ENCODE data around the gene NFAM1.
A peak's percentile ranks its signal among the peaks of the same experiment; 100 is the strongest.

Gene NFAM1, protein sequence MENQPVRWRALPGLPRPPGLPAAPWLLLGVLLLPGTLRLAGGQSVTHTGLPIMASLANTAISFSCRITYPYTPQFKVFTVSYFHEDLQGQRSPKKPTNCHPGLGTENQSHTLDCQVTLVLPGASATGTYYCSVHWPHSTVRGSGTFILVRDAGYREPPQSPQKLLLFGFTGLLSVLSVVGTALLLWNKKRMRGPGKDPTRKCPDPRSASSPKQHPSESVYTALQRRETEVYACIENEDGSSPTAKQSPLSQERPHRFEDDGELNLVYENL

DNA sequence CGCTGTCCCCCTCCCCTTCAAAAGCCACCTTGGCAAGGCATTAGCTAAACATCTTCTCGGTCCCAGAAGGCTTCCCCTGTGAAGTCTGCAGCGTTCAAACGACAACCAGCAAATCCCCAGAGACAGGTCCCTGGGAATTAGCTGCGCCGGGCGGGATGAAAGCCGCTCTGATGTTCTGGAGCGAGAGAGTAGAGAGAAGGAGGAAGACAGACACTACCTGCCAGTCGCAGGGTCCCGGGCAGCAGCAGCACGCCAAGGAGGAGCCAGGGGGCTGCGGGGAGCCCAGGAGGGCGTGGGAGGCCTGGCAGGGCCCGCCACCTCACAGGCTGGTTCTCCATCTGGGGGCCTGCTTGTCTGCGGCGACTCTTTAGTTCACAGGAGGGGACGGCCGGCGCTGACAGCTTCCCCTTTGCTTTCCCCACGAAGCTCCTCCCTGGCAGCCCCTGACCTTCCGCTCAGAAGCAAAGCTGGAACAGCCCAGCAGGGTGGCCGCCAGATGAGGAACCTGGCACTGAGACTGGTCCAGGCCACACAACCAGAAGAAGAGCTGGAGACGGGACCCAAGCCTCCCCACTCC, at the start of gene NFAM1:
Gene NFAM1 (minus strand): TSS at position 384 of the 577 bp plus-strand sequence. CDS start 46 bp downstream, at position 338.
- DNase-seq: peak; percentile 59

DNA sequence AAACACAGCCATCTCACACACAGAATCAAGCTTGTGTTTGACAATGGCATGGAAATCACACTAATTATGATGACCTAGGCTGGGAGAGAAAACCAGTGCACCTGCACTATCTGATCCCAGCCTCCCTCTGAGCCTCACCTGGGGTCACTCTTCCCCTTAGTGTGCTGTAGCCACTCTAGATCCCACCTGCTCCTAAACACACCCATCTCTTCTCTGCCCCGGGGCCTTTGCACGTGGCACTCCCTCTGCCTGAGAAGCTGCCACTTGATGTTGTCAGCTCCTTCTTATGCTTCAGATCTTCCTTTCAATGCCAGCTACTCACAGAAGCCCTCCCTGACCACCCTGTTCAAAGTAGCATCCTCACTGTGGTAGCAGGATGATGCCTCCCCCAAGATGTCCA, 42.9 kb upstream of the NFAM1 start:
- DNase-seq: no peak

DNA sequence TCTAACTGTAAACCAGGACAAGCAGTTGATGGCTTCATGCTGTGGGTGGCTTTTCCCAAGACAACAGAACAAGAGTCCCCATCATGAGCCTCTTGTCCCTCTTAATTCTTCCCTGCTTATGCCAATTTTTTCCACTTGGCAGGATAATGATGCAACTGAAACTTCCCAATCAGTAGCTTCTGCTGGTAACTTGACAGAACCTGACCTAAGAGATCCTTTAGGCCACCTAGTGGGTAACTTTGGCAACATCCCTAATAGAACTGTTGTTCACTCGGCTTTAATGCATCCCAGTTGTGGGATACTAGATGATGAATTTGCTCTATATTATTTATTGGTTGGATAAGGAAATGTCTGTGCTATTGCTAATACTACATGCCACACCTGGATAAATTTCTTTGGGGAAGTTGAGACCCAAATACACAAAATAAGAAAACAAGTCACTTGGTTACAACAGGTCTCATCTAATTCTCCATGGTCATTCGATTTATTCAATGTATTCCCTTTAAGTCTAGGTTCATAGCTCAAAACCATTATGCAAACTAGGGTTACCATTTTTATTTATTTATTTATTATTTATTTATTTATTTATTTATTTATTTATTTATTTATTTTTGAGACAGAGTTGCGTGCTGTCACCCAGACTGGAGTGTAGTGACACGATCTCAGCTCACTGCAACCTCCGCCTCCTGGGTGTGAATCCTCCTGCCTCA, 41.4 kb upstream of the NFAM1 start:
- no peak for DNase-seq

DNA sequence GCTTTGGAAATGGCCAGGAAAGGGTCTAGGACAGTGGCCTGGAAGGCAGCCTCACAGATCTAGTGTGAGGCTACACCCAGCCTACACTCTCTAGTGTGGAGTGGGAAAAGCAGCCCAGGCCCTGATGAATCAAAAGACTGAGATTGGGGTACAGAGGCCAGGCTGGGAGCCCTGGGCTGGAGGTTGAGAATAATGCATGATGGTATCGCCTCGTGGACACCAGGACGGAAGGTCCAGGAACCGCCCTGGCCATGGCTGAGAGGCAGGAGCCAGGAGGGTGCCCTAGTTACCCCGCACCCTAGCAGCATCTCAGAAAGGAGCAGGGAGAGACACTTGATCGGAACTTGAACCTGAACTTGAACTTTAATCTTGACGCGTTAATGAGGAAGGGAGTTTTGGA, 40.5 kb upstream of the NFAM1 start:
- DNase-seq: no peak

DNA sequence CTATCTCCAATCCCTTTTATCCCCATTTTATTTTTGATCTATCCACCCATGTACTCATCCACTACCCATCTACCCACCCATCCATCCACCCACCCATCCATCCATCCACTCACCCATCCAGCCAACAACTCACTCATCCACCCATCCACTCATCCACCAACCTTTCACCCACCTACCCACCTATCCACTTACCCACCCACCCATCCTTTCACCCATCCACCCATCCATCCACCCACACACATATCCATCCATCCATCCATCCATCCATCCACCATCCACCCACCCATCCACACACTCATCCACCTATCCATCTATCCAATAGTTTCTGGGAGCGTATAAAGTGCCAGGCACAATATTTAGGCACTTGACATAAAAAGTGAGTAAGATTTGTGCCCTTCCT, 39.2 kb upstream of the NFAM1 start:
- no peak for DNase-seq

DNA sequence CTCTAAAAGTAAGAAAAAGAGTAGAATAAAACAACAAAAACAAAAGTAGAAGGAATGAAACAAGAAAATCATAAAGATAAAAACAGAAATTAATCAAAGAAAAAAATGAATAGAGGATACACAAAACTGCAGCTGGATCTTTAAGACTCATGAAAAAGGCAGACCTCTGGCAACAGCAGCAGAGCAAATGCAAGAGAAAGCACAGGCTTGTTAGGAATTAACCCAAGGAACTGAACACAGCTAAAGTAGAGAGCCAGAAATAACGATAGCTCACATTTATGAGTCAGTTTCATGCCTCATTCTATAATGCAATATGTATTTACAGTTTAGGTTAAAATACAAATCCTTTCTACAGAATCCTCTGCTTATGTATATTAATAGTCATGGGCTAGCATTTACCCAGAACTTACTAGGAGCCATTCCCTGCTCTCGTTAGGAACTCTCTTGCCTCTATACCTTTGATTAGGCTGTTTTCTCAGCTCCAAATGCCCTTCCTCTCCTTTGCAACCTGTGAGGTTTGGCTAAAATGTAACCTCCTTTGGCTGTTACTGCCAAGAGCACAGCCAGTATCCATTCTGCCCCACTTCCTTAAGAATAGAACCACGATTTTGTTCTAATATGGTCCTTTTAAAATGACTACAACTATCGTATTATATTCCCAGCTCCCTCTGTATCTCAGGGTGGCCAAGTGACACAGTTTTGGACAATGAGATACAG, 38.3 kb upstream of the NFAM1 start:
- no peak for DNase-seq

DNA sequence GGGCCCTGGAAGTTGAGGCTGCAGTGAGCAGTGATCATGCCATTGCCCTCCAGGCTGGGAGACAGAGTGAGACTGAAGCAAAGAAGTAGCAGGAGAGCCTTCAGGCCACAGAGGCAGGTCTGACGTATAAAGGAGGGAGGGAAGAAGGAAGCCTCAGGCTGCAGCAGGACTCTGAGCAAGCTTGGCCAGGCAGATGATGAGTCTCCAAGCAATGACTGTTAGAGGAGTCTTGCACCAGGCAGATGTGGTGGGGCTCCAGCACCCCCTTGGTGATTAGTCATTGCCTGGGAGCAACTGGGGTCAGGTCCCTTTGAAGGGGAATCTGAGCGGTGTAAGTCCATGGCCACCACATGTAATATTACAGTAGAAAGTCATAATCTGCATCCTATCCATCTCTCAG, 36.6 kb upstream of the NFAM1 start:
- no peak for DNase-seq

DNA sequence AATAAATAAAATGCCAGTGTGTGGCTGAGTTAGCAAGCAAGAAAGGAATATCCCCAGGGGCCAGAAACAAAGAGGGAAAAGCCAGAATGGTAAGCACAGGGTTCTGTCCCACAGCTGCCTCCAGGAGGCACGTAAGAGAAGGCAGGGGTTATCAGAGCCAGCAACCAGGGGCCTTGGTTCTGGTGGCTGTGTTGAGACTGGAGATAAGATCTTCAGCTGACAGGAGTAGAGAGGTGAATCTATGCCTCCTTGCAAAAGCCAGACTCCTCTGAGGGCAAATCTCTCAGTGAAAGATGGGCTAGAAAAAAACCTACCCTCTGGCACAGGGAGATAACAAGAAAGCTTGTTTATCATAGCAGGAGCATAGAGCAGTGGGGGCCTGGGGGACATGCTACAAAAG, 29.8 kb upstream of the NFAM1 start:
- no peak for DNase-seq

DNA sequence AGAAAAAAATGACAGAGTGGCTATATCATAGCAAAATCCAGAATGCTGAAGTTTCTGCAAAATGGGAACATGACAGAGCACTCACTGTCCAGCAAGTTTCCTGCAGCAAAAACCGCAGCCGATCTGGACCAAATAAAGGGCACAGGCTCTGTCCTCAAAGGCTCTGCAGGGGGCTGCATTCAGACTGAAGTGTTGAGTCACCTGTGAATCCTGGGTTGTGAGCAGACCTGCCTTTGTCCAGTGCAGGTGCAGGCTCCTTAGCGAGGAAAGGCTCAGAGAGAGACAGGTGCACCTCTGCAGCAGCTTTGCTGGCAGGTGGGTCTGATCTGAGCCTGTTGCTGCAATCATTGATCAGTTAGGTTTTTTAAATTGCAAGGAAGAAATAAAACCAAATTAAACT, 29.3 kb upstream of the NFAM1 start:
- DNase-seq: no peak

DNA sequence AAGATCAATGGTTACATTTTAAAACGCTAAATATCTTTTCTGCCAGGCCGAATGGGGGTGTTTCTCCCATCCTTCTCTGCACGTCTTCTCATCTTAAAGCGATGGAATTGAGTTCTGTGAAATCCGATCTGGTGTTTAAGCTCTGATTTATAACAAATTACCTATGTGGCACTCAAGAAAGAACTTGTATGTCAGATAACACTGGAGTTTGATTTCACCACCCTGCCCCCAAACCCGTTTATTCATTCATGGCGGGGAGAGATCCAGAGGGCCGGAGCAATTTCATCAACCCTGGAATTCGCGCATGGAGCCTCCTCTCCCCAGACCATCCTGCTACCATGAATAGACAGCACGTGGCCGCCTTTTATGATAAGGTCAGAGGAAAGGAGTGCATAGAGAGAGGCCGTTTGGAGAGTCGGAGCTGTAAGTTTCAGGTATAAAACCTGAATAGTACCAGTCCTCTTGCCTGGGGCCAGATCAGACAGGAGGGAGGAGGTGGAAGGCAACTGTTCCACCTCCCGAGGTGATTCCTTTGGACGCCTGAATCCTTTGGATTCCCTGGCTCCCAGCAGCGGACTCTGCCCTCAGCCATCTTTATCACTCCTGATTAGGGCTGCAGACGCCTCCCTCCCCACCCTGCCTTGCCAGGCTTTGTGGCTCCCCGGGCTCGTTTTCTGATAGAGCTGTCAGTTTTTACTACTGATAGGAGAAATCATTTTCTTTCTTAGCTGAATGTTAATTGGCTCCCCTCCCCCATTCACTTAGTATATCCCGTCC, 27.3 kb upstream of the NFAM1 start:
- DNase-seq: no peak

DNA sequence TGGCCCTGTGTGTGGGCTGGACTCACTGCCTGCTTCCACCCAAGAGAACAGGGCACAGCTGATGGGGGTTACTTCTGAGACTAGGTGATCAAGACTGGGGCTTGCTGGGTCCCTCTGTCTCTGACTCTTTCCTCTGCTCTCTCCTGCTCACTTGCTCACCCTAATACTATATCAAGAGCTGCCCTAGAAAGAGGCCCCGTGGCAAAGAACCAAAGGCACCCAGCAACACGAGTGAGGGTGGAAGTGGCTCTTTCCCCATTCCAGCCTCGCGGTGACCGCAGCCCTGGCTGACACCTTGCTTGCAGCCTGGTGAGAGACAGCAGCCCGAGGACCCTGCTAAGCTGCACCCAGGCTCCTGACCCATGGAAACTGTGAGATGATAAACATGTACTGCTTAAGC, 20.7 kb upstream of the NFAM1 start:
- no peak for DNase-seq

DNA sequence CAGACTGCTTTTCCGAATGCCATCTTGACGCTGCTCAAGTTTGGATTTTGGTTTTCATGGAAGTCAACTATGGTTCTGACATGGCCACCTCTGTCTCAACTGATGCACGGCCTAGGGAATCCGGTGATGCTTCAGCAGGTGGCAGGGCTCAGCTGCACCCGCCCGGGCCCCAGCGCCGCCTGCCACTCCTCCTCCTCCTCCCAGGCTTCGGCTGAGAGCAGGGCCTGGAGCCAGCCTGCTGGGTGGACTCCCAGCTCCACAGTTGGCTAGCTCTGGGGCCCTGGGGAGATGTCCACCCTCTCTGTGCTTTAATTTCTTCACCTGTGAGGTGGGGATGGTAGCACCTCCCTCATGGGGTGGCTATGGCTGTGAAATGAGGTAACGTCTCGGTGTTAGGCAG, 20.3 kb upstream of the NFAM1 start:
- no peak for DNase-seq

DNA sequence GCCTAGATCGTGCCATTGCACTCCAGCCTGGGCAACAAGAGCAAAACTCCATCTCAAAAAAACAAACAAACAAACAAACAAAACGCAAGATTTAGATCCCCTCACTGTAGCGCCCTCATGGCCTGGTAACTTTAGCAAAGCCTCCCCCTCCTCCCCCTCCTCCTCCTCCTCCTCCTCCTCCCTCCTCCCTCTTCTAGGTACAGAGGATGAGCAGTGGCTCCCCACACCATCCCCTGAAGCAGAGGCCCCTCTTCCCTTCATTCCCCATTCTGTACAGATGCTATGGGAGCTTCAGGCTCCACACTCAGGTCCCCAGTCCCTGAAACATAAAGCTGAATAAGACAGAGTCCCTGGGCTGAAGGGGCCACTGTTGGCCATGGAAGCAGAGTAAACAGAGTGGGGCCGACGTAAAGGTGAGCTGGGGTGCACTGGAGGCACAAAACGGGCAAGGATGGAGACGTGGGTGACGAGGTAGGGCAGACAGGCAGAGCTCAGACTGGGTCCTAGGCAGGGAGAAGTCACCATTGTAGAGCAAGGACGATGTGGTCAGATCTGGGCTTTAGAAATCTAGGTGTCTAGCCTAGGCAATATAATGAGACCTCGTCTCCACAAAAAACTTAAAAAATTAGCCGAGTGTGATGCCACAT, 19.4 kb upstream of the NFAM1 start:
- DNase-seq: no peak

DNA sequence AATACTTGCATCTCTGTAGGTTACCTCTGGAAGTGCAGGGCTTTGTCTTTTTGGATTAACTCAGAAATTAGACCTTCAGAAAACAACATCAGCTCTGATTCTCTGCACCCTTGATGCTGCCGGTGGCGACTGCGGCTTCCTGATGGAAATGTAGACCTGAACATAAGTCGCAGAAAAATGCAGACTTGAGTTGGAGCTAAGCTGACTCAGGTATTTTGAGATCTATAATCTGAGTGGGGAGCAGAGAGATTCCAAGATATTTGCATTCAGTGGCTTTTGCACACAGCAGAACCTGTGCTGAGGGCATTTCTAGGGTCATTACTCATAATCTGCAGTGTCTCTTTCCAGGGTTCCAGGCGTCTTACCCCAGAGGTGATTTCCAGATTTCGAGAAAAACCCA, 18.7 kb upstream of the NFAM1 start:
- DNase-seq: no peak

DNA sequence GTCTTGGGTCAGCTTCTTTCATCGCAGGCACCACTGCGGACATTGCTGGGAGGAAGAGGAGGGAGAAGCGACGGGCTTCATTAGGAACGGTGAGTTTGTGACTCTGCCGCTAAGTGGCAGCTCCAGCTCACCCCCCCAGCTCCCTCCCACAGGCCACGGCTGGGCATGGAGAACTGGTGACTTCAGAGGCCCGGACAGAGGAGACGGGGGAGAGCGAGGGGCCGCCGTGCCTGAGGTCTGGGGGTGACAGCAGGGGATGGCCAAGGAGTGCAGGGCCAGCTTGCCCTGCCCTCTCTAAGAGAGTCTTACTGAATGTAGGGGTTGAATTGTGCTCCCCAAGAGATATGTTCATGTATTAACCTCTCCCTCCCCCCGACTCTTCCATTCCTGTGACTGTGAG, 13.9 kb upstream of the NFAM1 start:
- no peak for DNase-seq

DNA sequence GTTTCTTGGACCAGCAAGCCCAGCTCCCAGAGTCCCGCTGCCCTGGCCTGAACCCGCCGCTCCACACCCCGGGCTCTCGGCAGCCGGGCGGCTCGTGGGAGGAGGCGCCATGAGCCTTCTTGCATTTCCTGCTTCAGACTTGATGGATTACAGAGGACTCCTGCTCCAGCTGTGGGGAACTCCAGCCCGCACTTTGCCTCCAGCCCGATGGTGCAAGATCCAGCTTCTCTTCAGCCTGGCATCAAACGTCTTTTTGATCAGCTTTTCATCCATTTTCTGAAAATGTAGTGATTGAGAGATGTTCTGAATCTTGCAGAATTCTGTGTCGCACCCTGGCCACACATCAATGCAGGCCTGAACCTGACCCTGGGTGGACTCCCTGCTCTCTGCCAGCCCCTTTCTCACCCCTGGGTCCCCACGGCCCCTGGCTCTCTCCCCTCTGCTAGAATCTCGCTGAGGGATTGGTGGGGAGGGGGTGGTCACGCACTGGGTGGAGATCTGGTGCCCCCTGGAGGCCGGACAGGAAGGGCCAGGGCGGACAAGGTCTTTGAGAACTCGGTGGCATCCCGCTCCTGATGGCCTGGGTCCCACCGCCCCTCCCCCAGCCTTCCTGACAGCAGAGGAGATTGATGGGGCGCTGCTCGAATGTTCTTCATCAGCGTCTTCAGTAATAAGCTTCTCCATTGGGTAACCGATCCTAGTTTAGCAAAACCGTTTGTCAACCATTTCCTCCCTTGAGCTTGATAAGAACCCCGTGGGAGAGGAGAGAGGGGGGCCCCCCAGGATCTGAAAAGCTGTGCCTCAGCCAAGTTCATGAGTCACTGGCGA, 12.1 kb upstream of the NFAM1 start:
- DNase-seq: peak; percentile 81

DNA sequence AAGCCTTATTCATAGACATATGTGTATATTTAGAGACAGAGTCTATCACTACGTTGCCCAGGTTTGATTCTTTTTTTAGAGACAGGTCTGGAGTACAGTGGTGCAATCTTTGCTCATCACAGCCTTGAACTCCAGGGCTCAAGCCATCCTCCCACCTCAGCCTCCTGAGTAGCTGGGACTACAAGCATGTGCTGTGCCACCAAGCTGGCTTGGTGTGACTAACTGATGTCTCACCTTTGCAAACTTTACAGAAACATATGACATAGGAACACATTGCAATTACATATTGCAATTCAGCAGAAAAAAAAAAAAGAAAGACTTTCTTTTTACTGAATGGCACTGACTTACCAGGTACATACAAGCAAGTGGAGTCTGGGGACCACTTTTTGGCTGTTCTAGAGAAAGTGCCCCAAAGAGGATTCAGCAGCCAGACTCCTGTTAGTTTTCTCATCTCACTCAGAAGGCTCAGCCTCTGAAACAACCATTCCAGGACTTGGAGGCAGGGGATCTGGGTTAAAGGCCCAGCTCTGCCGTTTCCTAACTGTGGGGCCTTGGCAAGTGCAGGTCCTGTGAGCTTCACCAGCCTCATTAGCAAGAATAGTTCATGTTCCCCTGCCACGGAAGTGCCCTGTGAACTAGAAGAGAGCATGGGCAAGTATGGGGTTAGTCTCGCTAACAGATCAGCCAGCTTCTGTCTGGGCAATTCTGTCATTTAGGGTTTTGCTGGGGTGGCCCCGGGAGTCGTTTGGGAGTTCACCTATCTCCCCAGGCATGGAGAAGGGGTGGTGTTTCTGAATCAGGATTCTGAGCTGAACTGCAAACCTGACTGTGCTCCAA, 11.3 kb upstream of the NFAM1 start:
- no peak for DNase-seq

DNA sequence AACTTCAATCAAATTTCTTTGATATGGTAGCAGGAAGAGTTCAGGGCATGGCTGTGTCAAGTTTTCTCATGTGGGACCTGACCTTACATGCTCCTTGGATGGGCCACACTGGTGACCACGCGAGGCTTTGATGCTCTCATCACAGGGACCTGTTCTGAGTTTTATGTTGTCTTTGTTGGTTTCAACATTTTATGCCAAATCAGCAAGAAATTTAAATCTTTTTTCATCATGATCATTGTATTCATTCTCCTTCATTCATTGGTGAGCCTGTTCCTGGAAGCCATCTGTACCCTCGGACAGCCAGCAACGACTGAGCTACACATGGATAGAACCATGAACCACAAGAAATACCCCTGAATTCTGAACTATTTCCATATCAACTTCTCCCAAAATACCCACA, 10.5 kb upstream of the NFAM1 start:
- DNase-seq: no peak

DNA sequence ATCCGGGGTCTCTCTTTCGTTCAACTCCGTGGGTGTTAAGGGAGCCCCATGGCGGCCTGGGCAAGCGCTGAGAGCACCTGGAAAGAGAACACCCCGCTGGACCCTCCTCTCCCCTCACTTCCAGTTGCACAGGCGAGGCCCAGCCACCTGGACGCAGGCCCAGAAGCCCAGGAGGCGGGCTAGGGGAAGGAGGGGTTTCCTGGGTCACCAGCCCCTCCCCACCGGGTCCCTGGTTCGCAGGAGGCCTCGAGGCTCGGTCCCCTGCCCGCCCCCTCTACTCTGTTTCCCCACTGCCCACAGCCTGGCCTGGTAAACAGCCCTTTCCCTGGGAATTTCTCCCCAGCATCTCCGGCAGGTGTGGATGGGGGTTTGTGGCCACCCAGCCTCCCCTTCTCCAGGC, 8.5 kb upstream of the NFAM1 start:
- DNase-seq: no peak

DNA sequence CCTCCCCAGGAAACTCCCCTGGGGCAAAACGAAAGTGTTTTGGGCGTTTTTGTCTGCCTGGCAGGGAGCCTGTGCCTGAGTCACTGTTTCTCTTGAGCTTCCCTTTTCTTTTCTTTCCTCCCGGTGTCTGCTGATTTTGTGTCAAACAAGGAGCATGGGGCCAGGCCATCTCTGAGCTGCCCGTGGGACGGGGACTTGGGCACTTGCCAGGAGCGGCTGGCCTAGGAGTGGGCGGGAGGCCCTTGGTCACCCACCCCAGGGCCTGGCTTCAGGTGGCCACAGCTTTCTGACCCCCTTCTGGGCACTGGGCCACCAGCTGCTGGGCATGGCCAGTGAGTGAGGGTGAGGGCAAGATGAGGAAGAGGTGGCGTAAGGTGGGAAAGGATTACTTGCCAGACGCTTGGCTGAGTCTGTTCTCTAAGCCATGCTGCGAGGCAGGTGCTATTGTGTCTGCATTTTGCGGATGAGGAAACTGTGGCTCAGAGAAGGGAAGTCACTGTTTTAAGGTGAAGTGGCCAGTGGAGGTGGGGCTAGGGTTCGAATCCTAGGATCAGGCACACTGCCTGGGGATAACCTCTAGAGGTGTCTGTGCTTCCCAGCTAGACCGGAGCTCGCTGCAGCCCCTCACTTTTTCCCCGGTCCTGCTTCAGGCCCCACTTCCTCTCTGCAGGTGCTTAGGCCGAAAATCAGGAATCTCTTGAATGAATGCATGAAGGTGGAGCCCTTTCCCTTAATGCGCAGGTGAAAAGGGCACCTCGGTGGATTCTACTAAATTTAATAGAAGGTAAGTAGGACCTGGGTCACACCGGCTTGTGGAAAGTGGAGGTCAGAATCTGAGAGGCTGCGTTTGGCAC, 7.8 kb upstream of the NFAM1 start:
- DNase-seq: peak; percentile 52

Measured in CD4-positive, alpha-beta T cell treated with Interferon gamma for 1 hour (primary cell).